CD8-positive, alpha-beta memory T cell (primary cell): ENCODE measurements around the gene ZNF366. TPM values are rescaled to one million over a fixed set of nuclear protein-coding genes. Genes with fewer than 3 reads are reported as not detected.
"Not testable (repeated sequence)": the region's sequence is repeated elsewhere in the genome, so short reads cannot be mapped to it uniquely, and the experiment has no call there.

Experiments
- CTCF ChIA-PET: fragments of 350-600 bp; sonication (Branson Sonifier 250); formaldehyde crosslinking; loops from one replicate; lab custom pipeline; 2021; ENCODE audit warnings: antibody characterized with exemption; lab: Charles Lee
- POLR2A ChIA-PET: fragments of 350-600 bp; sonication (Branson Sonifier 250); formaldehyde crosslinking; loops from one replicate; lab custom pipeline; 2021; ENCODE audit warnings: antibody characterized with exemption; lab: Charles Lee
- DNase-seq, 5 donors: peaks; one replicate each; pipeline versions ENCODE4 v3.0.0 to v3.0.0-alpha.2; 2020 to 2022; ENCODE audit warnings: mixed read lengths in 1 of 5
- H3K27ac ChIP-seq: one replicate; pipeline ENCODE4 v1.7.0; 2013; ENCODE audit warnings: low read depth, mild to moderate bottlenecking, low read length, moderate library complexity
- H3K27me3 ChIP-seq: 2 replicates; pipeline ENCODE4 v1.7.0; 2013; ENCODE audit warnings: low read length, mild to moderate bottlenecking; ENCODE audit not compliant: insufficient read depth, poor library complexity, severe bottlenecking
- H3K36me3 ChIP-seq: 2 replicates; pipeline ENCODE4 v1.7.0; 2013; ENCODE audit warnings: mild to moderate bottlenecking, low read length, moderate library complexity; ENCODE audit not compliant: insufficient read depth
- H3K4me1 ChIP-seq: 2 replicates; pipeline ENCODE4 v1.7.0; 2013; ENCODE audit warnings: mild to moderate bottlenecking, low read length, moderate library complexity; ENCODE audit not compliant: insufficient read depth
- H3K4me3 ChIP-seq: 2 replicates; pipeline ENCODE4 v1.7.0; 2013; ENCODE audit warnings: mild to moderate bottlenecking, low read length
- H3K9me3 ChIP-seq: 2 replicates; pipeline ENCODE4 v1.7.0; 2013; ENCODE audit warnings: mild to moderate bottlenecking, low read length
- H3K27ac Mint-ChIP-seq, 8 donors: one replicate each; pipeline ENCODE4 v1.8.0; 2020 to 2021; ENCODE audit warnings: mixed read lengths in 8 of 8, mild to moderate bottlenecking in 6 of 8, inconsistent platforms in 3 of 8, moderate library complexity in 3 of 8
- H3K27me3 Mint-ChIP-seq, 2 donors: one replicate each; pipeline ENCODE4 v1.8.0; 2020 to 2021; ENCODE audit warnings: mixed read lengths in 2 of 2, mild to moderate bottlenecking in 1 of 2, moderate library complexity in 1 of 2
- H3K36me3 Mint-ChIP-seq, 3 donors: one replicate each; pipeline ENCODE4 v1.8.0; 2020 to 2021; ENCODE audit warnings: mixed read lengths in 3 of 3, inconsistent platforms in 1 of 3, mild to moderate bottlenecking in 1 of 3
- H3K4me1 Mint-ChIP-seq, 3 donors: one replicate each; pipeline ENCODE4 v1.8.0; 2020 to 2021; ENCODE audit warnings: mixed read lengths in 3 of 3, inconsistent platforms in 1 of 3, mild to moderate bottlenecking in 1 of 3
- H3K4me3 Mint-ChIP-seq, 7 donors: one replicate each; pipeline ENCODE4 v1.8.0; 2020 to 2021; ENCODE audit warnings: mixed read lengths in 7 of 7, mild to moderate bottlenecking in 6 of 7, moderate library complexity in 4 of 7, inconsistent platforms in 2 of 7
- H3K9me3 Mint-ChIP-seq, 5 donors: one replicate each; pipeline ENCODE4 v1.8.0; 2020 to 2022; ENCODE audit warnings: mixed read lengths in 5 of 5, mild to moderate bottlenecking in 3 of 5, moderate library complexity in 2 of 5, inconsistent platforms in 1 of 5
- polyA plus RNA-seq: library from polyadenylated mRNA; unstranded; fragments of 300-500 nt; fragmentation: Illumina TruSeq; gene quantifications from one replicate; pipeline ENCODE4 v1.2.3, GENCODE V29; 2021
- total RNA-seq, 2 experiments: library from RNA; stranded (reverse); gene quantifications; one replicate each; pipeline ENCODE4 v1.2.3, GENCODE V29; 2021

Gene ZNF366
- total and polyA plus RNA-seq, 3 experiments from 2014 or later = not detected

GRCh38 chr5:72407078-72407477, 100.1 kb downstream of the ZNF366 start:
- Histone ChIP-seq H3K4me3 (no peak overlapping the region), H3K27ac (no peak overlapping the region), H3K36me3 (no peaks in the 10 kb centered on the region), H3K4me1 (no peaks in the 10 kb centered on the region), H3K27me3 (peaks cover 4% of the 10 kb centered on the region), H3K9me3 (no peaks in the 10 kb centered on the region)
- Mint-ChIP-seq H3K36me3 (peaks cover 0 to 2% (median 0%) of the 10 kb centered on the region in 3 donors), H3K9me3 (peaks cover 1 to 20% (median 6%) of the 10 kb centered on the region in 5 donors), H3K4me3 (no peak overlapping the region), H3K4me1 (no peaks in the 10 kb centered on the region), H3K27ac (no peak overlapping the region), H3K27me3 (peaks cover 6 to 21% of the 10 kb centered on the region in 2 donors)
- DNase-seq = no peak
- POLR2A ChIA-PET = no interaction called here
- CTCF ChIA-PET = interaction anchor here (1.5 kb wide), 1 partner anchor 9 kb away, joined by 5 read pairs; no protein-coding TSS in a partner anchor

GRCh38 chr5:72404771-72405170, 102.4 kb downstream of the ZNF366 start:
- POLR2A ChIA-PET, H3K27me3 ChIP-seq, H3K36me3 Mint-ChIP-seq, H3K4me3 Mint-ChIP-seq, H3K27ac Mint-ChIP-seq, H3K4me1 Mint-ChIP-seq, H3K27ac ChIP-seq, CTCF ChIA-PET, H3K9me3 ChIP-seq, H3K36me3 ChIP-seq, DNase-seq, H3K4me1 ChIP-seq, H3K4me3 ChIP-seq: not testable (repeated sequence)
- Mint-ChIP-seq H3K9me3 (peaks cover 14 to 41% (median 25%) of the 10 kb centered on the region in 5 donors), H3K27me3 (peaks cover 6 to 27% of the 10 kb centered on the region in 2 donors)

GRCh38 chr5:72402959-72403628, 104.1 kb downstream of the ZNF366 start:
- H3K27ac Mint-ChIP-seq = no peak overlapping the region
- peaks cover 4% of the 10 kb centered on the region for H3K27me3 ChIP-seq
- ChIA-PET POLR2A (no interaction called here), CTCF (no interaction called here)
- peaks cover 8 to 27% of the 10 kb centered on the region in 2 donors for H3K27me3 Mint-ChIP-seq
- no peaks in the 10 kb centered on the region for H3K9me3 ChIP-seq
- H3K4me1 Mint-ChIP-seq = no peaks in the 10 kb centered on the region
- H3K4me1 ChIP-seq = no peaks in the 10 kb centered on the region
- H3K4me3 Mint-ChIP-seq = no peak overlapping the region
- H3K4me3 ChIP-seq = no peak overlapping the region
- no peaks in the 10 kb centered on the region for H3K36me3 ChIP-seq
- H3K27ac ChIP-seq = no peak overlapping the region
- peaks cover 14 to 45% (median 28%) of the 10 kb centered on the region in 5 donors for H3K9me3 Mint-ChIP-seq
- DNase-seq = no peak
- H3K36me3 Mint-ChIP-seq = peaks cover 0 to 2% (median 0%) of the 10 kb centered on the region in 3 donors

- CTCF ChIA-PET = no interaction called here
- H3K36me3 ChIP-seq = no peaks in the 10 kb centered on the region
- peaks cover 14 to 45% (median 28%) of the 10 kb centered on the region in 5 donors for H3K9me3 Mint-ChIP-seq
Measured at GRCh38 chr5:72402381-72402890, 104.8 kb downstream of the ZNF366 start.

DNA sequence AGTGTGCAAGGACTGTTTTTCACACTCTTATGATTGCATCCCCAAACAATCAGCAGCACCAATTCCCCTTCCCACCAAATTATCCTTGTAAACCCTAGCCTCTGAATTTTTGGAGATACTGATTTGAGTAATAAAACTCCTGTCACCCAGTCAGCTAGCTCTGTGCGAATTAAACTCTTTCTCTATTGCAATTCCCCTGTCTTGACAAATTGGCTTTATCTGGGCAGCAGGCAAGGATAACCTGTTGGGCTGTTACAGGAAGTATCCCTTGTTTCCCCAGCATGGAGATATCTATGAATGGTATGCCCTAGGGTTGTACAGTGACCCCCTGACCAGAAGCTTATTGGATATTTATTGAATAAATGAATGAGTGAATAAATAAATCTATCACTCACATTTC, 106.3 kb downstream of the ZNF366 start:
- H3K9me3 Mint-ChIP-seq = peaks cover 14 to 41% (median 28%) of the 10 kb centered on the region in 5 donors
- Histone ChIP-seq H3K9me3 (no peaks in the 10 kb centered on the region), H3K27me3 (peaks cover 4% of the 10 kb centered on the region), H3K27ac (no peak overlapping the region), H3K4me3 (no peak overlapping the region), H3K36me3 (no peaks in the 10 kb centered on the region), H3K4me1 (no peaks in the 10 kb centered on the region)
- no peaks in the 10 kb centered on the region for H3K4me1 Mint-ChIP-seq
- no peak overlapping the region for H3K27ac Mint-ChIP-seq
- no peak for DNase-seq
- peaks cover 10 to 32% of the 10 kb centered on the region in 2 donors for H3K27me3 Mint-ChIP-seq
- POLR2A ChIA-PET = no interaction called here
- CTCF ChIA-PET = no interaction called here
- H3K36me3 Mint-ChIP-seq = peaks cover 0 to 2% (median 0%) of the 10 kb centered on the region in 3 donors
- H3K4me3 Mint-ChIP-seq = no peak overlapping the region

More at GRCh38 chr5:72402381-72402890, 104.8 kb downstream of the ZNF366 start:
- no peak for DNase-seq
- no peak overlapping the region for H3K4me3 Mint-ChIP-seq
- Histone ChIP-seq H3K4me3 (no peak overlapping the region), H3K27ac (no peak overlapping the region), H3K27me3 (peaks cover 4% of the 10 kb centered on the region), H3K9me3 (no peaks in the 10 kb centered on the region), H3K4me1 (no peaks in the 10 kb centered on the region)
- no peaks in the 10 kb centered on the region for H3K4me1 Mint-ChIP-seq
- peaks cover 0 to 2% (median 0%) of the 10 kb centered on the region in 3 donors for H3K36me3 Mint-ChIP-seq
- peaks cover 12 to 28% of the 10 kb centered on the region in 2 donors for H3K27me3 Mint-ChIP-seq
- H3K27ac Mint-ChIP-seq = no peak overlapping the region
- POLR2A ChIA-PET = no interaction called here

- no peak overlapping the region for H3K27ac Mint-ChIP-seq
- H3K4me3 Mint-ChIP-seq = no peak overlapping the region
- no peak for DNase-seq
- Histone ChIP-seq H3K4me1 (no peaks in the 10 kb centered on the region), H3K9me3 (no peaks in the 10 kb centered on the region), H3K4me3 (no peak overlapping the region), H3K27me3 (no peaks in the 10 kb centered on the region), H3K27ac (no peak overlapping the region), H3K36me3 (no peaks in the 10 kb centered on the region)
- no peaks in the 10 kb centered on the region for H3K4me1 Mint-ChIP-seq
- peaks cover 14 to 28% (median 25%) of the 10 kb centered on the region in 5 donors for H3K9me3 Mint-ChIP-seq
- ChIA-PET POLR2A (interaction anchor here (0.7 kb wide), 1 partner anchor 9 kb away, joined by 3 read pairs; no protein-coding TSS in a partner anchor), CTCF (no interaction called here)
- H3K27me3 Mint-ChIP-seq = peaks cover 6 to 34% of the 10 kb centered on the region in 2 donors
- no peaks in the 10 kb centered on the region for H3K36me3 Mint-ChIP-seq
Measured at GRCh38 chr5:72397836-72398235, 109.4 kb downstream of the ZNF366 start.

DNA sequence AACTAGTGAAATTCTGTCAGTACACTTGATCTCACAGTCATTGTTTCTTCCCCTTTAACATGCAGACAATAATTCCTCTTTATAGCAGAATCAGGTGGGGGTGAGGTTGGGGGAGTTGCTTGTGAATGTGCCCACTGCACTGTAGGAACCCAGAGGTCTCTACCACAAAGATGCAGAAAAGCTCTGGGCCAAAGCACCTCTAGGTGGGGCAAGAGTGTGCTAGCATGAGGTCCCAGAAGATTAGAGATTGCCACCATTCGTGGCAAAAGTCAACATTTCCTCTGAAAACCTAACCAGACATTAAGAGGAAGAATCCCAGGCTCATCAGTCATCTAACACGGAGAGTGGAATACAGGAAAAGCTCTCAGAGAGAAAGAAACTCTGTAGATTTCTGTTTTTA, 112.5 kb downstream of the ZNF366 start:
- peaks cover 0 to 7% (median 3%) of the 10 kb centered on the region in 5 donors for H3K9me3 Mint-ChIP-seq
- Histone ChIP-seq H3K27me3 (no peaks in the 10 kb centered on the region), H3K9me3 (no peaks in the 10 kb centered on the region), H3K4me1 (no peaks in the 10 kb centered on the region), H3K27ac (no peak overlapping the region), H3K36me3 (no peaks in the 10 kb centered on the region), H3K4me3 (no peak overlapping the region)
- no peaks in the 10 kb centered on the region for H3K36me3 Mint-ChIP-seq
- ChIA-PET POLR2A (no interaction called here), CTCF (no interaction called here)
- no peak for DNase-seq
- H3K4me1 Mint-ChIP-seq = no peaks in the 10 kb centered on the region
- H3K4me3 Mint-ChIP-seq = no peak overlapping the region
- peaks cover 7 to 33% of the 10 kb centered on the region in 2 donors for H3K27me3 Mint-ChIP-seq
- no peak overlapping the region for H3K27ac Mint-ChIP-seq

- Histone ChIP-seq H3K4me1 (no peaks in the 10 kb centered on the region), H3K36me3 (no peaks in the 10 kb centered on the region), H3K4me3 (no peak overlapping the region), H3K9me3 (no peaks in the 10 kb centered on the region), H3K27ac (no peak overlapping the region), H3K27me3 (no peaks in the 10 kb centered on the region)
- H3K9me3 Mint-ChIP-seq = no peaks in the 10 kb centered on the region
- no peaks in the 10 kb centered on the region for H3K4me1 Mint-ChIP-seq
- H3K4me3 Mint-ChIP-seq = no peak overlapping the region
- DNase-seq = no peak
- ChIA-PET CTCF (no interaction called here), POLR2A (no interaction called here)
- no peak overlapping the region for H3K27ac Mint-ChIP-seq
- no peaks in the 10 kb centered on the region for H3K36me3 Mint-ChIP-seq
- H3K27me3 Mint-ChIP-seq = peaks cover 8 to 46% of the 10 kb centered on the region in 2 donors
Measured at GRCh38 chr5:72393052-72393451, 114.2 kb downstream of the ZNF366 start.
